ENCODE data around the gene MIXL1. TPM values are rescaled to one million over a fixed set of nuclear protein-coding genes. Genes with fewer than 3 reads are reported as not detected.

The MIXL1 gene
- total and polyA plus RNA-seq, 12 donors = 0.06 to 0.27 TPM; not detected in 10

DNA sequence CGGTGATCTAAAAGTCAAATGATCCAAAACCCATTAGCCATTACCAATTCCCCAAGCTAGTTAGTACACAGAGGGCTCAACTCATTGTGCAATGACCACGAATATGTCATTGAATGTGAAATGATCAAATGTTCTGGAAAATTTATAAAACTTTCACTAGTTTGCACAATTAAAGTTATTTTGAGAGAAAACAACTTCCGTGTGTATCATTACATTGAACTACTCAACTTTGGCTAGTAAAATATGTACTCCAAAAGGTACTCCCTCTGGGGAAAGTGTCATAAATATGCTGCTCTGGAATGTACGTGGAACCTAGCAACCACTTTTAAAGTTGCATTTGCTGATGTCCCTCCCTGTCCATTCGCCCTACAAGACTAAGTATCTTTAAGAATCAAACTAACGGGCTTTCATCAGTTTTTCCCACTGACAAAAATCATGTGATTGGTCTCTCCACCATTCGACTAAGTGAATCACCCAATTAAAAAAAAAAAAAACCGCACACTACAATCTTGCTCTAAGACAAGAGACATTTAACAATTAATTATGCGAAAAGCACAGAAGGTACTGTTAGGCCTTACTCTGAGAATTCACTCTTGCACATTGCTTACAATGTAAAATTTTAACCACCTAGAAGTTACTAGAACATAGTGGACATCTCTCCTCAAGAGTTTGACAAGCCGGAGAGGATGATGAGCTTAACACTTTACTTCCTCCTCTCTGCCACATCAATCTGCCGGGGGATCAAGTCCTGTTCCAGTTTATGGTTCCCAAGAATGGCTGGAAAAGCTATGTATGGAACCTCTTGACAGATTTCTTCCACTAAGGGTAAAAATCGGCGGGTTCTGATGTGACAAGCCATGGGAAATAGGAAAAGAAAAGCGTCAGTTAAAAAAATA is 38.1 kb upstream of the MIXL1 start:
- WGBS, 4 donors = 19 to 24% (median 22%) methylated on average over 14 of the region's 14 CpGs
- TF ChIP-seq, protein P1, sequence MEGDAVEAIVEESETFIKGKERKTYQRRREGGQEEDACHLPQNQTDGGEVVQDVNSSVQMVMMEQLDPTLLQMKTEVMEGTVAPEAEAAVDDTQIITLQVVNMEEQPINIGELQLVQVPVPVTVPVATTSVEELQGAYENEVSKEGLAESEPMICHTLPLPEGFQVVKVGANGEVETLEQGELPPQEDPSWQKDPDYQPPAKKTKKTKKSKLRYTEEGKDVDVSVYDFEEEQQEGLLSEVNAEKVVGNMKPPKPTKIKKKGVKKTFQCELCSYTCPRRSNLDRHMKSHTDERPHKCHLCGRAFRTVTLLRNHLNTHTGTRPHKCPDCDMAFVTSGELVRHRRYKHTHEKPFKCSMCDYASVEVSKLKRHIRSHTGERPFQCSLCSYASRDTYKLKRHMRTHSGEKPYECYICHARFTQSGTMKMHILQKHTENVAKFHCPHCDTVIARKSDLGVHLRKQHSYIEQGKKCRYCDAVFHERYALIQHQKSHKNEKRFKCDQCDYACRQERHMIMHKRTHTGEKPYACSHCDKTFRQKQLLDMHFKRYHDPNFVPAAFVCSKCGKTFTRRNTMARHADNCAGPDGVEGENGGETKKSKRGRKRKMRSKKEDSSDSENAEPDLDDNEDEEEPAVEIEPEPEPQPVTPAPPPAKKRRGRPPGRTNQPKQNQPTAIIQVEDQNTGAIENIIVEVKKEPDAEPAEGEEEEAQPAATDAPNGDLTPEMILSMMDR (IDR thresholded peaks at IDR 0.05) = no peak
- TF ChIP-seq POLR2A (IDR thresholded peaks at IDR 0.05) = no peak
- peak overlapping the region in 4 of 5 donors; percentile 82 to 95 (median 93) for H3K27ac ChIP-seq
- peaks cover 13 to 48% of the 10 kb centered on the region in 2 donors for H3K4me1 ChIP-seq (replicated peaks in 1 of 2)
- no peak for DNase-seq
- H3K27me3 ChIP-seq = no peaks in the 10 kb centered on the region
- H3K9me3 ChIP-seq (replicated peaks in 1 of 3) = no peaks in the 10 kb centered on the region
- no peaks in the 10 kb centered on the region for H3K36me3 ChIP-seq (replicated peaks in 1 of 2)
- peak overlapping the region in 3 of 4 donors; percentile 76 to 77 (median 76) for H3K4me3 ChIP-seq
- intact Hi-C loops (cut with DNase I) = loop anchor here in 1 of 2 donors (10.0 kb wide), 1 partner anchor 121 kb away; the partner anchor contains the start of gene H3-3A

DNA sequence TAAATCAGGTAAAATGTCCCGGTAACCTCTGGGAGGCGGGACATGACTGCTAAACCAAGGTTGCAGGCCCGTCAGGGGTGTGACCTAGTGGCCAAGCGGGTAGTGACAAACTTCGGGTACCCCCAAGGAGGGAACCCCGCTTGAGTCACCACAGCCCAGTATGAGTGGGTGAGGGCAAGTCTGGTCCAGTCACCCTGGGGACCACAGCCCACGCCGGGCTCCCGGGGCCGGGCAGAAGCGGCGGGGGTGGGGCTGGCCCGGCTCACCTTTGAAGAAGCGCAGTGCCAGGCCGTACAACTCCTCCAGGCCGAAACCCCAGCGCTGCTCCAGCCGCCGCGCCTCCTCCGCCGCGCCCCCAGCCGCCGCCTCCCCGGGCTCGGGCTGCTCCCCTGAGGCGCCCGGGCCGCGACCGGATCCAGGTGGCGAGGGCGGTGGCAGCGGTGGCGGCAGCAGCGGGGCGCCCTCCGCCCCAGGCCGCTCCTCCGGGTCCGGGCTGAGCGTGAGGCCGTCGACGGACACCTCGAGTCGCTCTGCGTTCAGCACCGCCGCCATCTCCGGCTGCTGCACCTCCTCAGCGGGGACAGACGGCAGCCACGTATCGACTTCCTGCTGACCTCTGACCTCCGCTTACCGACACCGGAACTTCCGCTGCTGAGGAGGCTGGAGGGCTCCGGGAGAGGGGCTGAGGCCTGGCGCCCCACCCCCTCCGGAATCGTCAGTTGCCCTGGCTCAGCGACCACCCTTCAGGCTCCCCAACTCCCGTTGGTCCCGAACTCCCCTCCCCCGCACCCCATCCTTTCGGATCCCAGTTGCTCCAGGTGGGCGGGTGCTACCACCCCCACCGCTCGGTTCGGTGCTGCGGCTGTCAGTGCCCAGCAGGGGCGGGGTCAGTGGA is 37.1 kb upstream of the MIXL1 start, which contains the start of gene ACBD3:
Gene ACBD3 (minus strand): TSS at position 618 of the 895 bp plus-strand sequence. CDS start 66 bp downstream, at position 552.
- peak within 1 kb of the TSS; percentile 76 to 81 (median 76) for H3K4me3 ChIP-seq
- WGBS, 4 donors = 0 to 3% (median 0%) methylated on average over 6 to 75 of the region's 75 CpGs
- no peaks in the 10 kb centered on the region for H3K27me3 ChIP-seq
- peak; percentile 64 to 80 for TF ChIP-seq POLR2A (IDR thresholded peaks at IDR 0.05)
- TF ChIP-seq, protein P1 (IDR thresholded peaks at IDR 0.05) = peak in 2 of 6 experiments; percentile 28 to 43
- peak within 1 kb of the TSS; percentile 82 to 95 (median 92) for H3K27ac ChIP-seq
- no peaks in the 10 kb centered on the region for H3K9me3 ChIP-seq (replicated peaks in 1 of 3)
- peaks cover 13 to 46% of the 10 kb centered on the region in 2 donors for H3K4me1 ChIP-seq (replicated peaks in 1 of 2)
- intact Hi-C loops (cut with DNase I) = loop anchor here in 1 of 2 donors (10.0 kb wide), 1 partner anchor 122 kb away; the partner anchor contains the start of gene H3-3A
- no peaks in the 10 kb centered on the region for H3K36me3 ChIP-seq (replicated peaks in 1 of 2)
- DNase-seq = peak; percentile 84 to 93 (median 88)

DNA sequence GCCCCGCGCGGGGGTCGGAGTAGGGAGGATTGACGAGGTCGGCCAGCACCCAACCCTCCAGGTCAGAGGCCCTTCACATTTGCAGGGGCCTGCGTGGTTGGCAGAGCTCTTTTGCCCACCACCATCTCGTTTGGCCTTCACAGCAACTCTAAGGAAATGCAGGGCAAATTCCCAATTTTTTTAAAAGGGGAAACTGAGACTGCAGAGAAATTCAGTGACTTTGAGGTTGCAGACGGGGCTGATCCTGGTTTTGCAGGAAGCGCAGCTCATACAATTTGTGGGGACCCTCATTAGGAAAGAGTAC is 36.5 kb upstream of the MIXL1 start:
- H3K4me1 ChIP-seq (replicated peaks in 1 of 2) = peaks cover 13 to 40% of the 10 kb centered on the region in 2 donors
- no peak for TF ChIP-seq POLR2A (IDR thresholded peaks at IDR 0.05)
- TF ChIP-seq, protein P1 (IDR thresholded peaks at IDR 0.05) = peak in 1 of 6 experiments; percentile 30
- peak overlapping the region; percentile 76 to 81 (median 76) for H3K4me3 ChIP-seq
- intact Hi-C loops (cut with DNase I) = loop anchor here in 1 of 2 donors (10.0 kb wide), 1 partner anchor 122 kb away; the partner anchor contains the start of gene H3-3A
- no peak for DNase-seq
- H3K36me3 ChIP-seq (replicated peaks in 1 of 2) = no peaks in the 10 kb centered on the region
- WGBS, 4 donors = 8 to 16% (median 11%) methylated on average over 4 to 10 of the region's 10 CpGs
- no peaks in the 10 kb centered on the region for H3K27me3 ChIP-seq
- no peaks in the 10 kb centered on the region for H3K9me3 ChIP-seq (replicated peaks in 1 of 3)
- H3K27ac ChIP-seq = peak overlapping the region; percentile 82 to 95 (median 92)

All from adrenal gland (tissue), 12 donors.